Coronary artery (tissue), 2 donors: Measurements from ENCODE around the gene IGSF23.

Experiments
- DNase-seq: peaks from one replicate; pipeline ENCODE4 v3.0.0-alpha.2; 2017; ENCODE audit warnings: low spot score
- H3K27ac ChIP-seq, 2 donors: fragments of 200-600 bp; sonication (generic); one replicate each; pipeline ENCODE4 v1.5.1; 2016 to 2019
- H3K4me3 ChIP-seq: fragments of 200-600 bp; sonication (generic); 2 replicates; pipeline ENCODE4 v1.5.1; 2016; ENCODE audit warnings: mild to moderate bottlenecking, moderate library complexity
- CTCF ChIP-seq: fragments of 200-600 bp; sonication (generic); IDR thresholded peaks from one replicate; pipeline ENCODE4 v1.5.1; 2019; ENCODE audit warnings: antibody characterized with exemption

Gene IGSF23

GRCh38 chr19:44572581-44572900 is 40.8 kb upstream of the IGSF23 start:
- no peak overlapping the region for H3K27ac ChIP-seq
- DNase-seq = no peak
- H3K4me3 ChIP-seq = no peak overlapping the region
- TF ChIP-seq CTCF = no peak

GRCh38 chr19:44573183-44573582 is 40.2 kb upstream of the IGSF23 start:
- Histone ChIP-seq H3K27ac (no peak overlapping the region), H3K4me3 (no peak overlapping the region)
- DNase-seq = no peak
- no peak for TF ChIP-seq CTCF

- no peak overlapping the region for H3K4me3 ChIP-seq
- no peak for DNase-seq
- TF ChIP-seq CTCF = no peak
- H3K27ac ChIP-seq = no peak overlapping the region
Measured at GRCh38 chr19:44573627-44574026, 39.7 kb upstream of the IGSF23 start.

DNA sequence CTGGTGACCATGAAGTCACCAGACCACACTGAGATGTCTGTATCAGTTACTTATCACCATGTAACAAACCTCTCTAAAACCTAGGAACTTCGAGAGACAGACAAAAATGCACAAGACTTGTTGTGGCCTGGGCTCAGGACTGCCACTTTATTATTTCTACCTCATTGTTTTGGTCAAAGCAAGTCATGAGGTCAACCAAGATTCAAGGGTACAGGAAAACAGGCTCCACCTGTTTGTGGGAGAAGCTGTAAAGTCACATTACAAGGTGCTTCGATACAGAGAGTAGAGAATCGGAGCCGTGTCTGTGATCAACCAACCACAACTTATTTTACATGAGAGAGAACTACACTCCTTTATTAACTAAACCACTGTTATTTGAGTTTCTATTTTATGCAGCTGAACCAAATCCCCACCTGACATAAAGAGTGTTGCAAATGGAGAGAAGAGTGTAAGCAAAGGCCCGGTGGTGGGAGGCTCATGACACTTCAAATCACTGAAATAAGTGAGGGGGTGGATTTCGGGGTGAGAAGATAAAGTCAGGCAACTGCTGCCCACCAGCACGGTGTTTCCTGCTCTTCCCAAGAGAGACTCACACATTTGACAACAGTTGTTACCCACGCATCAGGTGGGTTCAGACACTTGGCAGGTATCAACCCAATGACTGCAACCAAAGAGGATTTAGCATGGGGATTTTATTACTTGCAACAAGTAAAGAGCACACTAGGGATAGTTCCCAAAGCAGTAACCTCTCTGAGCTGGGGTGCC is 39.0 kb upstream of the IGSF23 start:
- Histone ChIP-seq H3K27ac (no peak overlapping the region), H3K4me3 (no peak overlapping the region)
- no peak for DNase-seq
- no peak for TF ChIP-seq CTCF

DNA sequence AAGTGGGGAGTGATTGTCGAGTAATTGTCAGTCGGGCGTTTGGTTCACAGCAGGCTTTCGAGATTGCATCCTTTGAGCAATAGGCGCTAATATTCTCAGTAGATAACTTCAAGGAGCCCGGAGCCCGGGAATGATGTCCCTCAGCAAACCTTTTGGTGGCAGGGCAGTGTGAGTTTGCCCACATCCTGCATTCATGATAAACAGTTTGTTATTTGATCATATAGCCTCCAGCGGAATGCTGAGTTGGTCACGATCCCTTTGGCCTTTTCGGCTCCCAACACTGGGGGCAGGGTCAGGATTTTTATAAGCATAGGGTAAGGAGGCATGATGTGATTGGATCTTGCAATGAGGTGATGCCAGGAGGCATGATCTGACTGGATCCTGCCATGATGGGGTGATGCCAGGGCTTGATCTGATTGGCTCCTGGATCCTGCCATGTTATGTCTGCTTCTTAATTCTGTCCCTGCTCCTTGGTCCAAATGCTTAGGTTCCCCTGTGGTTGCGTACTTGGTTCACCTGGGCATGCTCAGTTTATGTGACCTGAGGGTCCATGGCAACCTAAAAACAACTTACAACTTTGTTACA is 38.2 kb upstream of the IGSF23 start:
- H3K4me3 ChIP-seq = no peak overlapping the region
- DNase-seq = no peak
- TF ChIP-seq CTCF = no peak
- H3K27ac ChIP-seq = no peak overlapping the region

GRCh38 chr19:44576843-44577565 is 36.4 kb upstream of the IGSF23 start:
- H3K27ac ChIP-seq = no peak overlapping the region
- no peak overlapping the region for H3K4me3 ChIP-seq
- DNase-seq = no peak
- no peak for TF ChIP-seq CTCF

- TF ChIP-seq CTCF = no peak
- no peak for DNase-seq
- Histone ChIP-seq H3K27ac (no peak overlapping the region), H3K4me3 (no peak overlapping the region)
Measured at GRCh38 chr19:44577566-44577874, 35.8 kb upstream of the IGSF23 start.
